K562 (cell line): Measurements from ENCODE around the gene BRWD1. TPM values are rescaled to one million over a fixed set of nuclear protein-coding genes. Genes with fewer than 3 reads are reported as not detected.

ENCODE experiments used
- ATAC-seq: fragments of 200-7000 bp; cut with Tn5 transposase; 3 replicates; pipeline ENCODE4 v1.9.1; 2020; ENCODE audit warnings: moderate library complexity
- BruUV-seq: library from RNA; stranded (reverse); fragments of 400-500 nt; replicated peaks from 2 replicates; lab custom pipeline; 2021; lab: Mats Ljungman, UMichigan
- CTCF ChIA-PET: fragments of 300-600 bp; formaldehyde crosslinking; extraction: SDS; loops from one replicate; lab custom pipeline; 2021; ENCODE audit warnings: low intra/inter-chr PET ratio; lab: Yijun Ruan, JAX
- POLR2A ChIA-PET: fragments of 300-600, 350-650 bp; sonication (Branson Sonifier 250); formaldehyde crosslinking; extraction: SDS; loops from one replicate; lab custom pipeline; 2021; ENCODE audit warnings: antibody characterized with exemption, inconsistent platforms; lab: Yijun Ruan, JAX
- DNase-seq, 4 experiments: peaks; one replicate each; pipeline versions ENCODE4 v3.0.0 to v3.0.0-alpha.2; 2011 to 2018; ENCODE audit warnings: low spot score in 3 of 4, mixed read lengths in 3 of 4; ENCODE audit errors: extremely low read depth in 1 of 4
- FAIRE-seq: peaks from 2 replicates; lab custom pipeline; 2011; peaks lifted over from hg19 to GRCh38; lab: Jason Lieb, UNC
- H2AFZ ChIP-seq: 2 replicates; pipeline ENCODE4 v1.6.0; 2011; ENCODE audit warnings: low read depth, low read length, control low read depth, inconsistent platforms
- H3K27ac ChIP-seq: fragments of 200-600 bp; 3 replicates; pipeline ENCODE4 v1.8.0; 2011; ENCODE audit warnings: low read depth, mild to moderate bottlenecking, control low read depth, inconsistent platforms, low read length, moderate library complexity, mixed read lengths; ENCODE audit errors: extremely low read depth
- H3K27me3 ChIP-seq, 2 experiments: fragments of 300-600 bp in 1 of 2; 2 replicates in 1 of 2; 3 replicates in 1 of 2; pipeline versions ENCODE4 v1.6.0 to v1.8.0; 2011; ENCODE audit warnings: inconsistent platforms in 2 of 2, low read length in 2 of 2, mild to moderate bottlenecking in 1 of 2, mixed read lengths in 1 of 2, moderate library complexity in 1 of 2; ENCODE audit not compliant: control insufficient read depth in 2 of 2, insufficient read depth in 2 of 2
- H3K36me3 ChIP-seq: fragments of 300-600 bp; 3 replicates; pipeline ENCODE4 v1.8.0; 2011; ENCODE audit warnings: mild to moderate bottlenecking, low read length, inconsistent platforms; ENCODE audit not compliant: control insufficient read depth, insufficient read depth
- H3K4me1 ChIP-seq, 2 experiments: fragments of 200-600 bp in 1 of 2; replicated peaks in 1 of 2; 2 replicates in 1 of 2; 3 replicates in 1 of 2; pipeline versions ENCODE4 v1.5.1 to v1.8.0; 2011; ENCODE audit warnings: inconsistent platforms in 2 of 2, low read length in 2 of 2, mild to moderate bottlenecking in 1 of 2, mixed read lengths in 1 of 2, moderate library complexity in 1 of 2; ENCODE audit not compliant: control insufficient read depth in 2 of 2, insufficient read depth in 2 of 2
- H3K4me2 ChIP-seq: 2 replicates; pipeline ENCODE4 v1.6.1; 2011; ENCODE audit warnings: low read length, control low read depth, inconsistent platforms, mixed read lengths; ENCODE audit not compliant: insufficient read depth
- H3K4me3 ChIP-seq: fragments of 200-600 bp; sonication (generic), shearing (Covaris generic); 2 replicates; pipeline ENCODE4 v1.5.1; 2016; ENCODE audit warnings: control low read depth, inconsistent platforms
- H3K79me2 ChIP-seq: fragments of 200-600 bp; 3 replicates; pipeline ENCODE4 v1.8.0; 2011; ENCODE audit warnings: low read length, inconsistent platforms; ENCODE audit not compliant: control insufficient read depth, insufficient read depth
- H3K9ac ChIP-seq, 2 experiments: 2 replicates each; pipeline versions ENCODE4 v1.6.0 to v1.6.1; 2011; ENCODE audit warnings: low read depth in 2 of 2, low read length in 2 of 2, control low read depth in 1 of 2, inconsistent platforms in 1 of 2, mild to moderate bottlenecking in 1 of 2, mixed read lengths in 1 of 2; ENCODE audit not compliant: insufficient read depth in 1 of 2
- H3K9me1 ChIP-seq: one replicate; pipeline ENCODE4 v1.6.0; 2011; ENCODE audit warnings: inconsistent platforms, mild to moderate bottlenecking, low read length, moderate library complexity; ENCODE audit not compliant: control insufficient read depth, insufficient read depth
- H3K9me3 ChIP-seq: replicated peaks from 2 replicates; pipeline ENCODE4 v1.5.1; 2011; ENCODE audit warnings: low read depth, low read length, inconsistent platforms; ENCODE audit not compliant: control insufficient read depth, insufficient read depth
- H4K20me1 ChIP-seq: replicated peaks from 2 replicates; pipeline ENCODE4 v1.6.1; 2011; ENCODE audit warnings: low read length, inconsistent platforms, mixed read lengths; ENCODE audit not compliant: control insufficient read depth, insufficient read depth
- CBFA2T2 ChIP-seq: fragments of 450-650 bp; conservative IDR thresholded peaks from 2 replicates; pipeline ENCODE4 v1.6.1; 2017; ENCODE audit warnings: mild to moderate bottlenecking
- RCOR1 ChIP-seq, 2 experiments: IDR thresholded peaks; 2 replicates each; pipeline ENCODE4 v1.6.1; 2012; ENCODE audit warnings: low read depth in 2 of 2, low read length in 2 of 2, borderline replicate concordance in 1 of 2, improper control_type of control experiment in 1 of 2
- WGBS: fragments of 100-300 bp; shearing (Covaris generic); methylation state at CpG from one replicate; pipeline ENCODE4 v1.1.6; 2016; ENCODE audit warnings: low coverage, mixed read lengths; ENCODE audit not compliant: insufficient coverage; ENCODE audit errors: missing lambda C conversion rate; 5-methylcytosine and 5-hydroxymethylcytosine counted together
- in situ Hi-C: fragments of 300-500 bp; cut with MboI; formaldehyde crosslinking; loops from 4 replicates; pipeline ENCODE4 v1.15.0; 2018; ENCODE audit warnings: inconsistent platforms, mixed read lengths
- intact Hi-C: fragments of 100-400 bp; cut with micrococcal nuclease; formaldehyde crosslinking; loops from 2 replicates; pipeline ENCODE4 v1.14.2; 2022
- polyA plus RNA-seq, 8 experiments: library from polyadenylated mRNA; depleted of rRNA in 4 of 8; stranded (reverse) in 5 of 8; unstranded in 3 of 8; fragments of >200 nt; fragmentation: Nextera tagmentation in 2 of 8; fragmentation: Illumina TruSeq in 1 of 8; extraction: Ambion mirVana in 2 of 8; extraction: Trizol in 1 of 8; gene quantifications; 2 replicates each; pipeline versions ENCODE4 v1.2.1 to v1.2.3, GENCODE V29; 2011 to 2014; ENCODE audit warnings: inconsistent platforms in 1 of 8, missing spikeins in 1 of 8
- total RNA-seq, 7 experiments: library from RNA; depleted of rRNA in 6 of 7; stranded (reverse); fragments of >200 nt in 6 of 7; fragmentation: Illumina TruSeq in 2 of 7; extraction: Trizol in 2 of 7; gene quantifications; 2 replicates each; pipeline versions ENCODE4 v1.2.1 to v1.2.3, GENCODE V29; 2011 to 2021; ENCODE audit warnings: low replicate concordance in 1 of 7
- TF ChIP-seq, protein P1 (sequence below): sonication (generic); formaldehyde crosslinking; IDR thresholded peaks from 2 replicates; pipeline ENCODE4 v1.8.0; 2022; ENCODE audit warnings: mild to moderate bottlenecking, missing genetic modification reagents

Gene BRWD1
- total and polyA plus RNA-seq, 9 of the 15 experiments (the other 6 are each of a cell fraction or from before 2014, with no cell fraction given): 10.1 to 60.2 (median 34.1) TPM

DNA sequence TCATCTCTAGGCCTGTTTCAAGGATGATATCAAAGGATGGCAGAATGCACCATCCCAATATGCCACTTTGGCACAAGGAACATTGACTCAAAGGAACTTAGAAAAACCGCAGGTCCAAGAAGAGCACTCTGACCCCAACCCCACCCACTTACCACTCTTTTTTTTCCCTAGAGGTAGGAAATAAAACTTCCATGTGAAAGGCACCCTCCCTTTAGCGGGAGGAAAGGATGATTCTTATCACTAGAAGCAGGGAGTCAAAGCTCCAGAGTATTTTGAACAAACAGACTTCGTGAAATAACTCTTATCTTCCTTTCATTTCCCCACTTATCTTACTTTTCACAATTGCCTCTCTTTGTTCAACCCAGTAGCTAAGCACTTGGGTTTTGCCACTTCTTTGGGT lies 152.4 kb downstream of the BRWD1 start:
- CTCF ChIA-PET: interaction anchor here (0.6 kb wide), 1 partner anchor 647 kb away, joined by 3 read pairs; no protein-coding TSS in a partner anchor
- no peak overlapping the region for H3K27ac ChIP-seq
- no peaks in the 10 kb centered on the region for H3K36me3 ChIP-seq
- peaks cover 0 to 13% of the 10 kb centered on the region in 2 experiments; a peak in 1 of 5 replicates for H3K27me3 ChIP-seq
- no peaks in the 10 kb centered on the region for H4K20me1 ChIP-seq
- ATAC-seq (peak; percentile 29; the same call in 1 of the 3 replicates), DNase-seq (peak in 2 of 4 experiments; percentile 39 to 40), FAIRE-seq (no peak)
- no peaks in the 10 kb centered on the region for H3K79me2 ChIP-seq
- in situ Hi-C loops (no loop called here), intact Hi-C loops (no loop called here)
- H3K4me1 ChIP-seq: no peaks in the 10 kb centered on the region
- no peaks in the 10 kb centered on the region for H3K9me1 ChIP-seq
- WGBS: 2% methylated on average over 3 of the region's 3 CpGs
- TF ChIP-seq CBFA2T2 (no peak), RCOR1 (IDR thresholded peaks at IDR 0.05; ENCODE audit: borderline replicate concordance in 1 of 2, low read depth in 2 of 2, low read length in 2 of 2) (peak in 1 of 2 experiments; percentile 6; a peak in 1 of 4 replicates)
- TF ChIP-seq, protein P1, sequence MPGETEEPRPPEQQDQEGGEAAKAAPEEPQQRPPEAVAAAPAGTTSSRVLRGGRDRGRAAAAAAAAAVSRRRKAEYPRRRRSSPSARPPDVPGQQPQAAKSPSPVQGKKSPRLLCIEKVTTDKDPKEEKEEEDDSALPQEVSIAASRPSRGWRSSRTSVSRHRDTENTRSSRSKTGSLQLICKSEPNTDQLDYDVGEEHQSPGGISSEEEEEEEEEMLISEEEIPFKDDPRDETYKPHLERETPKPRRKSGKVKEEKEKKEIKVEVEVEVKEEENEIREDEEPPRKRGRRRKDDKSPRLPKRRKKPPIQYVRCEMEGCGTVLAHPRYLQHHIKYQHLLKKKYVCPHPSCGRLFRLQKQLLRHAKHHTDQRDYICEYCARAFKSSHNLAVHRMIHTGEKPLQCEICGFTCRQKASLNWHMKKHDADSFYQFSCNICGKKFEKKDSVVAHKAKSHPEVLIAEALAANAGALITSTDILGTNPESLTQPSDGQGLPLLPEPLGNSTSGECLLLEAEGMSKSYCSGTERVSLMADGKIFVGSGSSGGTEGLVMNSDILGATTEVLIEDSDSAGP (CRISPR knock-in tag): no peak
- H3K4me2 ChIP-seq: no peak overlapping the region
- H3K9me3 ChIP-seq: no peaks in the 10 kb centered on the region; the same call in 1 of the 2 replicates
- BruUV-seq: no TSS peak
- no peak overlapping the region for H2AFZ ChIP-seq
- POLR2A ChIA-PET: interaction anchor here (0.6 to 1.4 kb wide), 3 partner anchors 9 to 20 kb away, joined by 3 to 8 read pairs (median 4); no protein-coding TSS in a partner anchor
- no peak overlapping the region for H3K4me3 ChIP-seq
- no peak overlapping the region for H3K9ac ChIP-seq
